Stomach (tissue), 9 donors: ENCODE results near the gene DNER. TPM values are rescaled to one million over a fixed set of nuclear protein-coding genes. Genes with fewer than 3 reads are reported as not detected.
"Not testable (repeated sequence)": the region's sequence is repeated elsewhere in the genome, so short reads cannot be mapped to it uniquely, and the experiment has no call there.

ENCODE experiments used
- DNase-seq, 2 donors: peaks; one replicate each; pipeline versions ENCODE4 v3.0.0 to v3.0.0-alpha.2; 2013 to 2019
- H3K27ac ChIP-seq, 5 donors: fragments of 200-600 bp in 4 of 5; sonication (generic) in 4 of 5; one replicate each; pipeline ENCODE4 v1.5.1; 2013 to 2019; ENCODE audit warnings: mild to moderate bottlenecking in 1 of 5, moderate library complexity in 1 of 5
- H3K27me3 ChIP-seq, 3 donors: fragments of 200-600 bp; sonication (generic); one replicate each; pipeline ENCODE4 v1.5.1; 2017 to 2019; ENCODE audit warnings: mixed run types in 1 of 3
- H3K36me3 ChIP-seq, 4 donors: fragments of 200-600 bp; sonication (generic); 1 replicate in 3 of 4; 2 replicates in 1 of 4; pipeline ENCODE4 v1.5.1; 2016 to 2019
- H3K4me1 ChIP-seq, 4 donors: fragments of 200-600 bp; sonication (generic); one replicate each; pipeline ENCODE4 v1.5.1; 2016 to 2019
- H3K4me3 ChIP-seq, 4 donors: fragments of 200-600 bp; sonication (generic) in 3 of 4; one replicate each; pipeline ENCODE4 v1.5.1; 2016 to 2019; ENCODE audit warnings: mild to moderate bottlenecking in 1 of 4
- H3K9me3 ChIP-seq, 4 donors: fragments of 200-600 bp; sonication (generic); one replicate each; pipeline ENCODE4 v1.5.1; 2016 to 2019
- EP300 ChIP-seq: sonication (generic); formaldehyde crosslinking; IDR thresholded peaks from one replicate; pipeline ENCODE4 v1.6.1; 2017; ENCODE audit warnings: antibody characterized with exemption
- POLR2A ChIP-seq, 4 donors: fragments of 450-650 bp; IDR thresholded peaks; one replicate each; pipeline ENCODE4 v1.6.1; 2016; ENCODE audit warnings: antibody characterized with exemption in 4 of 4, control low read depth in 2 of 4, mild to moderate bottlenecking in 1 of 4, moderate library complexity in 1 of 4
- POLR2AphosphoS5 ChIP-seq, 3 donors: sonication (generic); formaldehyde crosslinking; IDR thresholded peaks; one replicate each; pipeline ENCODE4 v1.6.1; 2016; ENCODE audit warnings: antibody characterized with exemption in 3 of 3
- WGBS, 5 donors: extraction: QIAGEN DNeasy Blood & Tissue Kit in 3 of 5; methylation state at CpG; one replicate each; pipeline versions ENCODE4 v1.1.5 to v1.1.7; 2013 to 2018; 5-methylcytosine and 5-hydroxymethylcytosine counted together
- intact Hi-C: fragments of 100-400 bp; cut with DNase I; formaldehyde crosslinking; loops from one replicate; pipeline ENCODE4 v1.15.1; 2023; ENCODE audit warnings: low total_unique reads
- polyA plus RNA-seq, 3 donors: library from polyadenylated mRNA; stranded (reverse); fragments of 200-250 nt; gene quantifications; one replicate each; pipeline ENCODE4 v1.2.3, GENCODE V29; 2013
- total RNA-seq, 5 donors: library from RNA; depleted of rRNA; stranded (reverse); fragments of >200 nt; gene quantifications; one replicate each; pipeline versions ENCODE4 v1.1.0 to v1.2.3, GENCODE V29; 2014 to 2016
- TF ChIP-seq, protein P1 (sequence below), 7 experiments: fragments of 450-650 bp in 4 of 7; fragments of 200-600 bp in 3 of 7; sonication (generic) in 3 of 7; IDR thresholded peaks; one replicate each; pipeline ENCODE4 v1.5.1; 2016 to 2019; ENCODE audit warnings: antibody characterized with exemption in 7 of 7, control low read depth in 2 of 7, mild to moderate bottlenecking in 1 of 7
- donor health status: healthy with polysubstance abuse.
- donor health status: Bipolar disorder and iron deficiency.
- donor health status: healthy.

The DNER gene
- total and polyA plus RNA-seq, 8 donors = 1.6 to 10.6 (median 4.9) TPM

GRCh38 chr2:229622495-229623355, 91.6 kb downstream of the DNER start:
- Histone ChIP-seq H3K27me3 (no peaks in the 10 kb centered on the region), H3K4me3 (no peak overlapping the region), H3K9me3 (no peaks in the 10 kb centered on the region), H3K4me1 (no peaks in the 10 kb centered on the region), H3K27ac (no peak overlapping the region), H3K36me3 (no peaks in the 10 kb centered on the region)
- WGBS, 5 donors = 93 to 97% (median 94%) methylated on average over 12 of the region's 12 CpGs
- intact Hi-C loops = no loop called here
- TF ChIP-seq POLR2A (IDR thresholded peaks at IDR 0.05) (no peak), EP300 (no peak), POLR2AphosphoS5 (IDR thresholded peaks at IDR 0.05) (no peak)
- TF ChIP-seq, protein P1, sequence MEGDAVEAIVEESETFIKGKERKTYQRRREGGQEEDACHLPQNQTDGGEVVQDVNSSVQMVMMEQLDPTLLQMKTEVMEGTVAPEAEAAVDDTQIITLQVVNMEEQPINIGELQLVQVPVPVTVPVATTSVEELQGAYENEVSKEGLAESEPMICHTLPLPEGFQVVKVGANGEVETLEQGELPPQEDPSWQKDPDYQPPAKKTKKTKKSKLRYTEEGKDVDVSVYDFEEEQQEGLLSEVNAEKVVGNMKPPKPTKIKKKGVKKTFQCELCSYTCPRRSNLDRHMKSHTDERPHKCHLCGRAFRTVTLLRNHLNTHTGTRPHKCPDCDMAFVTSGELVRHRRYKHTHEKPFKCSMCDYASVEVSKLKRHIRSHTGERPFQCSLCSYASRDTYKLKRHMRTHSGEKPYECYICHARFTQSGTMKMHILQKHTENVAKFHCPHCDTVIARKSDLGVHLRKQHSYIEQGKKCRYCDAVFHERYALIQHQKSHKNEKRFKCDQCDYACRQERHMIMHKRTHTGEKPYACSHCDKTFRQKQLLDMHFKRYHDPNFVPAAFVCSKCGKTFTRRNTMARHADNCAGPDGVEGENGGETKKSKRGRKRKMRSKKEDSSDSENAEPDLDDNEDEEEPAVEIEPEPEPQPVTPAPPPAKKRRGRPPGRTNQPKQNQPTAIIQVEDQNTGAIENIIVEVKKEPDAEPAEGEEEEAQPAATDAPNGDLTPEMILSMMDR (IDR thresholded peaks at IDR 0.05) = no peak
- no peak for DNase-seq

DNA sequence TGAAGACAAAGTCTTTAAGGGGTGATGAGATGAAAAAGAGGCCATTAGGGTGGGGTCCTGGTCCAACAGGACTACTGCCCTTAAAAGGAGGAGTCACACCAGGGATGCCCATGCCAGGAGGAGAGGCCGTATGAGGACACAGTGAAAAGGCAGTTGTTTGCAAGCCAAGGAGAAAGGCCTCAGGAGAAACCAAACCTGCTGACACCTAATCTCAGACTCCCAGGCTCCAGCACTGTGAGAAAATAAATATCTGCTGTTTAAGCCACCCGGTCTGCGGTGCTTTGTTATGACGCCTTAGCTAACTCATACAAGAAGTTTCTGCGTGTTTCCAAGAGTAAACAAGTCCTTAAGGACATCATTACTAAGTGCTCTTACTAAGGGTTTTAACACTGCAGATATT, 93.6 kb downstream of the DNER start:
- H3K4me1 ChIP-seq = no peaks in the 10 kb centered on the region
- DNase-seq = peak in 1 of 2 donors; percentile 34
- intact Hi-C loops = no loop called here
- H3K36me3 ChIP-seq = no peaks in the 10 kb centered on the region
- no peak overlapping the region for H3K4me3 ChIP-seq
- H3K27me3 ChIP-seq = no peaks in the 10 kb centered on the region
- 18 to 51% (median 40%) methylated on average over 5 of the region's 5 CpGs for WGBS, 5 donors
- H3K27ac ChIP-seq = no peak overlapping the region
- no peaks in the 10 kb centered on the region for H3K9me3 ChIP-seq
- TF ChIP-seq POLR2A (IDR thresholded peaks at IDR 0.05) (no peak), EP300 (no peak)

- 80 to 83% (median 80%) methylated on average over 8 of the region's 8 CpGs for WGBS, 5 donors
- no peak for DNase-seq
- Histone ChIP-seq H3K9me3 (no peaks in the 10 kb centered on the region), H3K27me3 (no peaks in the 10 kb centered on the region), H3K27ac (no peak overlapping the region), H3K4me1 (no peaks in the 10 kb centered on the region), H3K4me3 (no peak overlapping the region), H3K36me3 (no peaks in the 10 kb centered on the region)
- TF ChIP-seq, protein P1 (IDR thresholded peaks at IDR 0.05) = no peak
- no peak for TF ChIP-seq POLR2A (IDR thresholded peaks at IDR 0.05)
- no peak for TF ChIP-seq POLR2AphosphoS5 (IDR thresholded peaks at IDR 0.05)
- no peak for TF ChIP-seq EP300
- intact Hi-C loops = no loop called here
Measured at GRCh38 chr2:229620289-229620688, 94.1 kb downstream of the DNER start.

GRCh38 chr2:229616433-229616832, 97.9 kb downstream of the DNER start:
- no peaks in the 10 kb centered on the region for H3K27me3 ChIP-seq
- no peak overlapping the region for H3K27ac ChIP-seq
- no peaks in the 10 kb centered on the region for H3K9me3 ChIP-seq
- peaks cover 1 to 17% (median 13%) of the 10 kb centered on the region in 4 donors for H3K4me1 ChIP-seq
- TF ChIP-seq POLR2A (IDR thresholded peaks at IDR 0.05) = no peak
- TF ChIP-seq, protein P1 (IDR thresholded peaks at IDR 0.05) = no peak
- TF ChIP-seq POLR2AphosphoS5 (IDR thresholded peaks at IDR 0.05) = no peak
- no peak for TF ChIP-seq EP300
- 88 to 97% (median 94%) methylated on average over 3 of the region's 3 CpGs for WGBS, 5 donors
- DNase-seq = no peak
- H3K36me3 ChIP-seq = no peaks in the 10 kb centered on the region
- no peak overlapping the region for H3K4me3 ChIP-seq
- intact Hi-C loops = no loop called here

DNA sequence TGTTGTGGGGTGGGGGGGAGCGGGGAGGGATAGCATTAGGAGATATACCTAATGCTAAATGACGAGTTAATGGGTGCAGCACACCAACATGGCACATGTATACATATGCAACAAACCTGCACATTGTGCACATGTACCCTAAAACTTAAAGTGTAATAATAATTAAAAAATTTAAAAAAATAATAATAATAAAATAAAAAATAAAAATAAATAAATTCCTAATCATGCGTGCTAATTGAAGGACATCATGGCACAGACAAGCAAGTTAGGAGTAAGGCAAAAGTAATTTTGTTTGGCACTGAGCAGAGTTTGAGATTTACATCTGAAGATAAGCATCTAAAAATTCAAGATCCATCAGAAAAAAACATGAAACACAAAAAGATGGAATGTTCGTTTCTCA, 100.3 kb downstream of the DNER start:
- peaks cover 8 to 26% (median 18%) of the 10 kb centered on the region in 4 donors for H3K4me1 ChIP-seq
- H3K27me3 ChIP-seq, intact Hi-C loops, H3K9me3 ChIP-seq, DNase-seq, H3K4me3 ChIP-seq, H3K36me3 ChIP-seq, H3K27ac ChIP-seq: not testable (repeated sequence)
- WGBS, 5 donors = 81 to 85% (median 84%) methylated on average over 4 of the region's 4 CpGs
